Gastrocnemius medialis (tissue), 4 donors: Measurements from ENCODE around the gene HGD. TPM values are rescaled to one million over a fixed set of nuclear protein-coding genes. Genes with fewer than 3 reads are reported as not detected.
"Not testable (repeated sequence)": the region's sequence is repeated elsewhere in the genome, so short reads cannot be mapped to it uniquely, and the experiment has no call there.

Source experiments
- ATAC-seq, 2 donors: fragments of 150-250 bp; one replicate each; pipeline ENCODE4 v1.9.1; 2016
- DNase-seq, 2 donors: peaks; one replicate each; pipeline ENCODE4 v3.0.0-alpha.2; 2019
- H3K27ac ChIP-seq, 4 donors: fragments of 200-600 bp; sonication (generic); 1 replicate in 1 of 4; 2 replicates in 3 of 4; pipeline ENCODE4 v1.5.1; 2016 to 2018; ENCODE audit warnings: mild to moderate bottlenecking in 2 of 4, moderate library complexity in 1 of 4
- H3K27me3 ChIP-seq, 3 donors: fragments of 200-600 bp; sonication (generic) in 2 of 3; 1 replicate in 1 of 3; 2 replicates in 2 of 3; pipeline versions ENCODE4 v1.5.1 to v1.6.0; 2016 to 2019; ENCODE audit warnings: mild to moderate bottlenecking in 1 of 3, moderate library complexity in 1 of 3
- H3K36me3 ChIP-seq, 2 donors: fragments of 200-600 bp; sonication (generic) in 1 of 2; one replicate each; pipeline ENCODE4 v1.5.1; 2017 to 2018
- H3K4me1 ChIP-seq, 2 donors: fragments of 200-600 bp; sonication (generic) in 1 of 2; one replicate each; pipeline ENCODE4 v1.5.1; 2016 to 2017; ENCODE audit warnings: mild to moderate bottlenecking in 2 of 2
- H3K4me3 ChIP-seq, 4 donors: fragments of 200-600 bp; sonication (generic) in 3 of 4; 1 replicate in 1 of 4; 2 replicates in 3 of 4; pipeline ENCODE4 v1.5.1; 2016 to 2019; ENCODE audit warnings: mild to moderate bottlenecking in 2 of 4
- H3K9me3 ChIP-seq, 3 donors: fragments of 200-600 bp; sonication (generic) in 2 of 3; 1 replicate in 1 of 3; 2 replicates in 2 of 3; pipeline ENCODE4 v1.5.1; 2016 to 2019
- POLR2A ChIP-seq, 2 donors: fragments of 450-650 bp; IDR thresholded peaks; one replicate each; pipeline ENCODE4 v1.6.1; 2017; ENCODE audit warnings: antibody characterized with exemption in 2 of 2, mild to moderate bottlenecking in 2 of 2, moderate library complexity in 2 of 2
- in situ Hi-C, 4 donors: fragments of 200-750 bp; cut with MboI; loops; one replicate each; pipeline versions ENCODE4 v1.15.0 to v1.8.0; 2017; ENCODE audit warnings: low sequenced_read_pairs in 4 of 4
- intact Hi-C: fragments of 100-400 bp; cut with DNase I; formaldehyde crosslinking; loops from one replicate; pipeline ENCODE4 v1.15.1; 2023; ENCODE audit warnings: low total_unique reads
- total RNA-seq, 4 donors: library from RNA; depleted of rRNA; stranded (reverse); fragments of >200 nt; gene quantifications; one replicate each; pipeline versions ENCODE4 v1.1.0 to v1.2.3, GENCODE V29; 2016
- TF ChIP-seq, protein P1 (sequence below), 5 experiments: fragments of 450-650 bp in 3 of 5; fragments of 200-600 bp in 2 of 5; sonication (generic) in 2 of 5; IDR thresholded peaks in 4 of 5; conservative IDR thresholded peaks in 1 of 5; 1 replicate in 4 of 5; 2 replicates in 1 of 5; pipeline ENCODE4 v1.5.1; 2016 to 2019; ENCODE audit warnings: antibody characterized with exemption in 5 of 5, mild to moderate bottlenecking in 3 of 5, moderate library complexity in 3 of 5

The HGD gene
- total RNA-seq, 4 donors from 2014 or later, result 0.68 to 4.1 (median 1.3) TPM; not detected in 1

DNA sequence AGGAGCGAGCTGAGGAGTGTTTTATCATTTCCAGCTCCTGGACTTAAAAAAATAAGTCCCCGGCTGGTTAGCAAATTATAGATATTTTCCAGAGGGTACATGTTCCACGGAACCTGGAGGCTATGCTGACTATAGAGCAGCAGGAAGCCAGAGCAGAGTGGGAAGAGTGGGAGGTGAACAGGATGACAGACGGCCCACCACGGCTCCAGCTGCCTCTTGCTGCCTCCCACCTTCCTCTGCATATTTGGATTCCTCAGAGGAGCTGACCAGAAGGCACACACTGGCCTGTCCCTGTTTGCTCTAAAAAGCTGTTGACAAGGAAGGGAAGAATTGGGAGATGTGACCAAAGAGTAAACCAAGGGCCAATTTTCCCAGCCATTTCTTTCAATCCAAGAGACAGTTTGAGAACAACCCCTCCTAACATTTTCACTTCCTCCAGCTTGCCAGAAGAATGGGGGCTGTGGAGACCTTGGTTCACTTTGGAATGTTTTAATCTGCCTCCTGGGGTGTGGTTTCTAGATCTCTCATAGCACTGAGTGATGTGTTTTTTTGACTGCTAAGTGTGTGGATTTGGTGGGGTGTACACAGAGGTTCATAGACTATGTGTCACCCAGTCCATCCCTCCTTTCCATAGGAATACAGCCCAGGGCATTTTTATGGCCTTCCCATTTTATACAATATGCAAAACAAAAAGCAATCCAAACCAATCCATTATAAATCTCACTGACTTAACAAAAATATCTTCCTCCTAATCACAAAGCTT is 36.8 kb downstream of the HGD start:
- Histone ChIP-seq H3K27me3 (no peaks in the 10 kb centered on the region), H3K36me3 (no peaks in the 10 kb centered on the region), H3K4me1 (peaks cover 0 to 7% of the 10 kb centered on the region in 2 donors), H3K9me3 (no peaks in the 10 kb centered on the region), H3K4me3 (no peak overlapping the region), H3K27ac (no peak overlapping the region)
- DNase-seq, result no peak
- in situ Hi-C loops, result no loop called here
- TF ChIP-seq, protein P1, sequence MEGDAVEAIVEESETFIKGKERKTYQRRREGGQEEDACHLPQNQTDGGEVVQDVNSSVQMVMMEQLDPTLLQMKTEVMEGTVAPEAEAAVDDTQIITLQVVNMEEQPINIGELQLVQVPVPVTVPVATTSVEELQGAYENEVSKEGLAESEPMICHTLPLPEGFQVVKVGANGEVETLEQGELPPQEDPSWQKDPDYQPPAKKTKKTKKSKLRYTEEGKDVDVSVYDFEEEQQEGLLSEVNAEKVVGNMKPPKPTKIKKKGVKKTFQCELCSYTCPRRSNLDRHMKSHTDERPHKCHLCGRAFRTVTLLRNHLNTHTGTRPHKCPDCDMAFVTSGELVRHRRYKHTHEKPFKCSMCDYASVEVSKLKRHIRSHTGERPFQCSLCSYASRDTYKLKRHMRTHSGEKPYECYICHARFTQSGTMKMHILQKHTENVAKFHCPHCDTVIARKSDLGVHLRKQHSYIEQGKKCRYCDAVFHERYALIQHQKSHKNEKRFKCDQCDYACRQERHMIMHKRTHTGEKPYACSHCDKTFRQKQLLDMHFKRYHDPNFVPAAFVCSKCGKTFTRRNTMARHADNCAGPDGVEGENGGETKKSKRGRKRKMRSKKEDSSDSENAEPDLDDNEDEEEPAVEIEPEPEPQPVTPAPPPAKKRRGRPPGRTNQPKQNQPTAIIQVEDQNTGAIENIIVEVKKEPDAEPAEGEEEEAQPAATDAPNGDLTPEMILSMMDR (IDR thresholded peaks at IDR 0.05 in 4 of 5, conservative IDR thresholded peaks at IDR 0.05 in 1 of 5), result no peak
- TF ChIP-seq POLR2A (IDR thresholded peaks at IDR 0.05), result no peak
- intact Hi-C loops, result no loop called here
- no peak for ATAC-seq

DNA sequence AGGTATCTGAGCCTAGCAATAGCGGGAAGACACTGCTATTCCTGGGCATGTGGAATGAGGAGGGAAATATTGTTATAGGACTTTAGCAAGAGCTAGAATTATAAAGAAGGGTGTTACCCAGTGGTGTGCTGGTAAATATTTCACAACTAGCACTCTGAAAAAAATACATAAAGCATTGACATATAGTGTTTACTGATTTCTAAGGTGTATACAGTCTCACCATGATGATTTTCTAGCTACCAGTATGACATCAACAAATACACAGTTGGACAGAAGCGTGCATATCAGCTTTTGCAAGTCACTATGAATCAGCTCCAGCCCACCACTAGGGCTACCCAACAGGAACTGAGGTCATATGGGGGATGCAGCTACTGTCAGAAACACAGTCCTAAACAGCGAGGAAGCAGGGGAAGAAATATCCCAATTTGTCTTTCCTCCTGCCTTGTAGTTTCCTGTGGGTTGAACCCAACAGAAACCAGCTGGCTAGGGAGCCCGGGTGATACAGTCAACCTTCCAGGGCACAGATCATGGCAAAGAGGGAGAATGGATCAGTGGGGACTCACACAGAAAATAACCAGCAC is 39.6 kb downstream of the HGD start:
- no peaks in the 10 kb centered on the region for H3K9me3 ChIP-seq
- H3K4me1 ChIP-seq, result peaks cover 0 to 12% of the 10 kb centered on the region in 2 donors
- in situ Hi-C loops, result no loop called here
- ATAC-seq (no peak), DNase-seq (no peak)
- H3K27ac ChIP-seq, result no peak overlapping the region
- no peak overlapping the region for H3K4me3 ChIP-seq
- TF ChIP-seq POLR2A (IDR thresholded peaks at IDR 0.05), result no peak
- TF ChIP-seq, protein P1 (IDR thresholded peaks at IDR 0.05 in 4 of 5, conservative IDR thresholded peaks at IDR 0.05 in 1 of 5), result no peak
- H3K27me3 ChIP-seq, result no peaks in the 10 kb centered on the region
- intact Hi-C loops, result no loop called here
- no peaks in the 10 kb centered on the region for H3K36me3 ChIP-seq

DNA sequence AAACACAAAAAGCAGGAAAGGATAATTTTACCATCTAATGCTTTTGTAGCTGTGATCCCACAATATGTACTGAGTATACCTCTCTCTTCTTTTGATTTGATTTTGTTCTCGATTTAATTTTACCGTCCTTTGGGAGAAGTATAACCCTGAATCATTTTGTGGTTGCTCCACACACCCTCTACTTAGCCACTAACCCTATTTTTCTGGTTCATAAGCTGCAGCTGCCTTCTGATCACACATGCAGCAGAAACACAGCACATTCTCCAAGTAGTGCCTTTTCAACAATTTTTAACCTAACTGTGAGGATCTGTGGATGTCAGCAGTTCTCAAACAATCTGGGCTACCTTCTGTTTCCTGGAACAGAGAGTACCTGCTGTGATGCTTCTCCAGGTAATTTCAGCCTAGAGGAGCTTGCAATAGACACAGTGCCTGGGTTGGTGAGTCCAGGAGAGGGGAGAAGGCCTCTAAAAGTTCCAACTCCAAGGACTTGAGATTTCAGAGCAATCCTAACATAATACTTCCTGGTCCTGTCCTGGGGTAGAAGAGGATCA is 40.3 kb downstream of the HGD start:
- no peak for ATAC-seq
- H3K4me3 ChIP-seq, result no peak overlapping the region
- no peaks in the 10 kb centered on the region for H3K9me3 ChIP-seq
- in situ Hi-C loops (no loop called here), intact Hi-C loops (no loop called here)
- TF ChIP-seq POLR2A (IDR thresholded peaks at IDR 0.05), result no peak
- TF ChIP-seq, protein P1 (IDR thresholded peaks at IDR 0.05 in 4 of 5, conservative IDR thresholded peaks at IDR 0.05 in 1 of 5), result no peak
- H3K27ac ChIP-seq, result no peak overlapping the region
- no peak for DNase-seq
- no peaks in the 10 kb centered on the region for H3K36me3 ChIP-seq
- no peaks in the 10 kb centered on the region for H3K27me3 ChIP-seq
- peaks cover 0 to 12% of the 10 kb centered on the region in 2 donors for H3K4me1 ChIP-seq

GRCh38 chr3:120640231-120640630 is 41.8 kb downstream of the HGD start:
- in situ Hi-C loops (no loop called here), intact Hi-C loops (no loop called here)
- Histone ChIP-seq H3K27ac (no peak overlapping the region), H3K36me3 (no peaks in the 10 kb centered on the region), H3K27me3 (no peaks in the 10 kb centered on the region), H3K9me3 (no peaks in the 10 kb centered on the region), H3K4me3 (no peak overlapping the region), H3K4me1 (peaks cover 0 to 12% of the 10 kb centered on the region in 2 donors)
- TF ChIP-seq POLR2A (IDR thresholded peaks at IDR 0.05), result no peak
- ATAC-seq (no peak), DNase-seq (no peak)

DNA sequence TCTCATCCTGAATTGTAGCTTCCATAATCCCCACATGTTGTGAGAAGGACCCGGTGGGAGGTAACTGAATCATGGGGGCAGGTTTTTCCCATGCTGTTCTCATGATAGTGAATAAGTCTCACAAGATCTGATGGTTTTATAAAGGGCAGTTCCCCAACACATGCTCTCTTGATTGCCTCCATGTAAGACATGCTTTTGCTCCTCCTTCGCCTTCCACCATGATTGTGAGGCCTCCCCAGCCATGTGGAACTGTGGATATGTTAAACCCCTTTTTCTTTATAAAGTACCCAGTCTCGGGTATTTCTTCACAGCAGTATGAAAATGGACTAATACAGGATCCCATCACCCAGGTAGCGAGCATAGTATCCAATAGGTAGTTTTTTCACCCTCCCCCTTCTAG is 43.2 kb downstream of the HGD start:
- H3K9me3 ChIP-seq, H3K27me3 ChIP-seq, H3K4me3 ChIP-seq, ATAC-seq, in situ Hi-C loops, H3K27ac ChIP-seq, DNase-seq, intact Hi-C loops, H3K36me3 ChIP-seq: not testable (repeated sequence)
- H3K4me1 ChIP-seq, result peaks cover 0 to 12% of the 10 kb centered on the region in 2 donors
